Activated naive CD8-positive, alpha-beta T cell (primary cell): Measurements from ENCODE around the gene RFTN2.
A peak's percentile ranks its signal among the peaks of the same experiment; 100 is the strongest.
"Not testable (repeated sequence)": the region's sequence is repeated elsewhere in the genome, so short reads cannot be mapped to it uniquely, and the experiment has no call there.

Source experiments
- H3K27ac Mint-ChIP-seq: one replicate; pipeline ENCODE4 v1.8.0; 2021; ENCODE audit warnings: mixed read lengths
- H3K27me3 Mint-ChIP-seq: one replicate; pipeline ENCODE4 v1.8.0; 2021; ENCODE audit warnings: mixed read lengths
- H3K36me3 Mint-ChIP-seq: one replicate; pipeline ENCODE4 v1.8.0; 2021; ENCODE audit warnings: mixed read lengths
- H3K4me1 Mint-ChIP-seq: one replicate; pipeline ENCODE4 v1.8.0; 2021; ENCODE audit warnings: low read depth, mixed read lengths
- H3K4me3 Mint-ChIP-seq: one replicate; pipeline ENCODE4 v1.8.0; 2021; ENCODE audit warnings: mild to moderate bottlenecking, mixed read lengths
- H3K9me3 Mint-ChIP-seq: one replicate; pipeline ENCODE4 v1.8.0; 2021; ENCODE audit warnings: low read depth, mixed read lengths

Gene RFTN2

DNA sequence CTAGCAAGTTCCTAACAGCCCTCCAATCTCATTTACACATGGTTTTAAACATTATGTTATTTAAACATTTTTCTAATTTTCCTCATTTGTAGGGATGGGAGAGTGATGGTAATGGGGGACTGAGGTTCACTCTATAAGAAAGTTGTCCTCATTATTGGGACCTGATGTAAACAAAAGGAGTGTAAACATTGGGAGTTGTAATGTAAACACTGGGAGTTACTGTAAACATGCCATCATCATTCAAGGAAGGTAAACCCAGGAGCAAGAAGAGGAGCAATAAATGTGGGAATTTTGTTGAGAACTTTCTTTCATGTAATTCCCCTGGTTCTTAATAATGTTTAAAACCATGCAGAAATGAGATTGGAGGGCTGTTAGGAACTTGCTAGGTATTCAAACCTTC lies 17.8 kb downstream of the RFTN2 start:
- no peak overlapping the region for H3K4me3 Mint-ChIP-seq
- H3K27ac Mint-ChIP-seq, result no peak overlapping the region
- H3K27me3 Mint-ChIP-seq, result no peaks in the 10 kb centered on the region
- no peaks in the 10 kb centered on the region for H3K4me1 Mint-ChIP-seq
- no peaks in the 10 kb centered on the region for H3K9me3 Mint-ChIP-seq
- H3K36me3 Mint-ChIP-seq, result no peaks in the 10 kb centered on the region

DNA sequence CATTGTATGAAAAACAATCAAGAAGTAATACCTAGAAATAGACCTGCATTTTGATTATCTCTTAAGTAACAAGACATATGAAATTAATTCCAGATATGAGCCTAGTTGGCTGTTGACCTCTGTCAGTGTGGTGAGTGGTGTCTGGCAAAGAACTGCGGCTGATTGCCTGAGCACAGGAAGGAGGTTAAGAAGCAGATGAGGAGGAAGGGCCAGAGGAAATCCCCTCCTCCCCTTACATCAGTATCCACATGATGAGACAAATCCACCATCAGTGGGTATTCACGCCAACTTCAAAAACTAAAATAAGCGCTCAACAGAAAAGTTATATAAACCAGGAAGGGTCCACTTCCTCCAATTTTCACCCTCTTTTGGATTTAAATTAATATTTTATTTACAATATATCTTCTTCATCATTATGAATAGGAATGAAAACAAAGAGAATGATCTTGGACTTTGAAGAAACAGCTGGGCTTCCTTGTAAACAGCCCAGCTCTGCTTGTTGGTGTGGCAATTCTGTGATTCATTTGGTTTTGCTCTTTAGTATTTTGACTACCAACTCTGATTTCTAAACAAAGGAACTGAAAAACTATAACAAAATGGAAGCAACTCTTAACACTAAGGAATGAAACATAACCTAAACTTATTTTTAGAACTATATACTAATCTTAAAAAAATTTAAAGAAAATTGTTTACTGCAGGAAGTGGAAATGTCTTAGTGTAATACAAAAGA lies 27.3 kb downstream of the RFTN2 start:
- Mint-ChIP-seq H3K4me3 (no peak overlapping the region), H3K27me3 (peaks cover 4% of the 10 kb centered on the region), H3K4me1 (no peaks in the 10 kb centered on the region), H3K27ac (no peak overlapping the region), H3K36me3 (no peaks in the 10 kb centered on the region), H3K9me3 (no peaks in the 10 kb centered on the region)

DNA sequence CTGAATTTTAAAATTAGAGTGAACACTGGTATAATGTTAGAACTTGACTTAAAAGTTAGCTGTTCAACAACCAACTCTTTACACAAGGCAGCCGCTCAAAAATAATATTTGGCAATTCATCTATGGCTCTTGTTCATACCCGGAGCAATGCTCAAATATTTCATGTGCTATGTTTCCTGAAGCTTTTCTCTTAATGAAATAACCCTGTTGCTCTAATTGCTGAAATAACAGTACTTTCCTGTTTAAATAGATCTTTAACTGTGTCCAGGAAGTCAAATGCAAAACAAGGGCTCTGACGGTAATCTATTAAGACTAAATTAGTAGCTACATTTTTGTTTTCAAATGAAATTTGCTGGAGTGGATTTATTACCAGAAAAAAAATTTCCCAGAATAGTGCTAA lies 33.7 kb downstream of the RFTN2 start:
- Mint-ChIP-seq H3K27me3 (peaks cover 7% of the 10 kb centered on the region), H3K27ac (no peak overlapping the region), H3K4me3 (no peak overlapping the region), H3K9me3 (no peaks in the 10 kb centered on the region), H3K36me3 (peaks cover 4% of the 10 kb centered on the region), H3K4me1 (peaks cover 3% of the 10 kb centered on the region)

DNA sequence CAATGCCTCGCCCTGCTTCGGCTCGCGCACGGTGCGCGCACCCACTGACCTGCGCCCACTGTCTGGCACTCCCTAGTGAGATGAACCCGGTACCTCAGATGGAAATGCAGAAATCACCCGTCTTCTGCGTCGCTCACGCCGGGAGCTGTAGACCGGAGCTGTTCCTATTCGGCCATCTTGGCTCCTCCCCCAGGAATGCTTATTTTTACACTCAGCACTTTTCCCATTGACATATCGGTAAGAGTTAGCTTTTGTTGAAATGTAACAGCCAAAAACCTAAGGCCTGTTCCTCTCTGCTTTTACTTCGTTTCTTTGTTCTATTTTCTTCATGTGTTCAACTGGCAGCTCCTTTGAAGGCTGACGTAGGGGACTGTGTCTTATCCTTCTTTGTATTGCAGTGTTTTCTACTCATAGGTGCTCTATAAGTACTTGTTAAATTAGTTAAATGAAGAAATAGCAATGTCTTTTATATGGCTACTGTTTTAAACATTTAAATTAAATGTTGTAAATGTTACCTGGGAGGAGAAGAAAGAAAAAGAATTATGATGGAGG lies 34.7 kb downstream of the RFTN2 start:
- H3K36me3 Mint-ChIP-seq, H3K27me3 Mint-ChIP-seq, H3K9me3 Mint-ChIP-seq: not testable (repeated sequence)

DNA sequence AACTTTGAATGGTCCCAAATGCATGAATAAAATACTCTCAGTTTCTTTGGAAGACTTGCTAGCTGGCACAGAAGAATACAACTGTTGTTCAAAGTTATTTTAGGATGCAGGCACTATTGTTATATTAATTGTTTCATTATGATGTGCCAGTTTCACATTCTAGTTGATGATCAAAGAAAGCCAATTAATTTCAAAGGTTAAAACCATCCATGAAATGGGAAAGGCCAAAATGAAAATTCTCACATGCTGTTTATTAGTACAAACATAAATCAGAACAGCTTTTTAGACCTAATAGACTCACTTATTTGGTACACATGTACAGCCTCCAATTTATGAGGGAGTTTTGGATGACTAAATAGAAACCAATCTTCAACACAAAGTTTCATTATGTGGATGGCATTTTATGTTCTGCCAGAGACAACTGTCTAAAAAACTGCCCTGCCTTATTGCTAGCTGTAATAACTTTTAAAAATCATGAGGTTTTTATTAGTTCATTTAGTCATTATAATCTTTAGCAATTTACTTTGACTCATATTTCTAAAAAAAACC lies 42.2 kb downstream of the RFTN2 start:
- Mint-ChIP-seq H3K4me1 (no peaks in the 10 kb centered on the region), H3K27ac (no peak overlapping the region), H3K9me3 (peaks cover 17% of the 10 kb centered on the region), H3K36me3 (peaks cover 11% of the 10 kb centered on the region), H3K4me3 (no peak overlapping the region), H3K27me3 (no peaks in the 10 kb centered on the region)

More for the DNA sequence above, 34.7 kb downstream of the RFTN2 start:
- not testable (repeated sequence) for H3K4me1 Mint-ChIP-seq
- Mint-ChIP-seq H3K4me3 (peak overlapping the region; percentile 86), H3K27ac (peak overlapping the region; percentile 70)

DNA sequence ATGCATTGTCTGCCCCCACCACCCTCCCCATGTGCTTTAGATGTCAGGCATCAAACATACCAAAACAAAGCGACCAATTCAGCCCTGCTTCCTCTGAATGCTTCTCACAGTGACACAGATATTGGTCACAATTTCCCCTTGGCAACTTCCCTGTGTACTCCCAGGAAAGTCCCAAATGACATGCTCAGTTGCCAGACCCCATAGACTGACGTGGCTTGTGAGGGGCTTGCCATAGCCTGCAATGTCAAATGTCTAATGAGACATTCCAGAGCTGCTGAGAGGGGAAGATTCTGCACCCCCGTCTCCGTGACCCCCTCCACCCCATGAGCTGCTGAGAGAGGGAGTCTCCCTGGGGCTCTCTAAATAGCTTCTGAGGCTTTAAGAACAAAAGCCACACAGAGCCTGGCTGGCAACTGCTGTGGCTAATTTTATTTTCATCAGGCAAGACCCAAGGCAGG lies 47.3 kb downstream of the RFTN2 start:
- Mint-ChIP-seq H3K9me3 (peaks cover 11% of the 10 kb centered on the region), H3K36me3 (peaks cover 6% of the 10 kb centered on the region), H3K27me3 (no peaks in the 10 kb centered on the region), H3K27ac (no peak overlapping the region), H3K4me1 (no peaks in the 10 kb centered on the region), H3K4me3 (no peak overlapping the region)

DNA sequence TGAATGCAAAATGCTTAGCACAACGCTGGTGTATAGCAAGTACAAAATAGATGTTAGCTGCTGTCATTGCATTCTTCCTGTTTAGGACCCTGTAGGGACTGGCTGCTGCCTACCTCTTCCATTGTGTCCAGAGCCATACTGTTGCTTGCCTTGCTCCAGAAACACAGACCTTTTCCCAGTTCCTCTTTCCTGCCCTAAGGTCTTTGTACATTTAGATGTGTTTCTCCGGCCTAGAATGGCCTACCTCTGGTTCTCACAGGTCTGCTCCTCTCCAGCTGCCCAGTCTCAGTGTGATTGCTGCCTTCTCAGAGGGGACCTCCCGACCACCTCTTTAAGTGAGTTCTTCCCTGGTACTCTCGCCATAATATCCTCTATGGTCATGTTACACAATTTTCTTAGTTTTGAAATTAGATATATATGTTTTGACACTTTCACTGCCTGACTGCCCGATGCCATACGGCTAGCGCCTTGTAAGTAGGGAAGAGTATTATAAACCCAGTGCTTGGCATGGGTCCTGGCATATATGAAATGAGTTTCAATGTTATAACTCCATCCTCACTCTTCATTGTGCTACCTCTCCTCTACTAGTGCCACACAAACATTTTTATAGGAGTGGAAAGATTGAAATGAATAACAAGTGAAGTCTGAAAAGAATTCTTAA lies 48.3 kb downstream of the RFTN2 start:
- peaks cover 2% of the 10 kb centered on the region for H3K36me3 Mint-ChIP-seq
- peaks cover 3% of the 10 kb centered on the region for H3K9me3 Mint-ChIP-seq
- no peaks in the 10 kb centered on the region for H3K27me3 Mint-ChIP-seq
- no peak overlapping the region for H3K27ac Mint-ChIP-seq
- H3K4me1 Mint-ChIP-seq, result no peaks in the 10 kb centered on the region
- H3K4me3 Mint-ChIP-seq, result no peak overlapping the region

DNA sequence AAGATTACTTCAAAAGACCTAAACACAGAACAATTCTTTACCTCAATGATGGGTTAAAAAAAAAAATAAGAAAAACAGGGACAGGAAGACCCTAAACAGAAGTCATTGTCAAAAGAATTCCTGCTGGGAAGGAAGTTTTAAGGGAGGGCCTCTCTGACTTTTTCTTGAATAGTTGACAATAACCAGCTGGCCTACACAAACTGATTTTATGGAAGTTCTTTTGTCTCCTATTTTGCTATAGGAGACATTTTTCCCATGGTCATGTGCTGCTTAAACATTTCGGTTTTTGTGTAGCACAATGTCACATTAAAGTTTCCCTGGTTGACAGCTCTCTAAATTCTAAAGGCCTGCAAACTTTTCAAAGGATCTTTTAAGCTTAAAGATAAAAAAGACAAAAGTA lies 55.3 kb downstream of the RFTN2 start:
- H3K4me1 Mint-ChIP-seq, result peaks cover 1% of the 10 kb centered on the region
- H3K9me3 Mint-ChIP-seq, result no peaks in the 10 kb centered on the region
- no peaks in the 10 kb centered on the region for H3K27me3 Mint-ChIP-seq
- H3K27ac Mint-ChIP-seq, result no peak overlapping the region
- H3K4me3 Mint-ChIP-seq, result no peak overlapping the region
- no peaks in the 10 kb centered on the region for H3K36me3 Mint-ChIP-seq

DNA sequence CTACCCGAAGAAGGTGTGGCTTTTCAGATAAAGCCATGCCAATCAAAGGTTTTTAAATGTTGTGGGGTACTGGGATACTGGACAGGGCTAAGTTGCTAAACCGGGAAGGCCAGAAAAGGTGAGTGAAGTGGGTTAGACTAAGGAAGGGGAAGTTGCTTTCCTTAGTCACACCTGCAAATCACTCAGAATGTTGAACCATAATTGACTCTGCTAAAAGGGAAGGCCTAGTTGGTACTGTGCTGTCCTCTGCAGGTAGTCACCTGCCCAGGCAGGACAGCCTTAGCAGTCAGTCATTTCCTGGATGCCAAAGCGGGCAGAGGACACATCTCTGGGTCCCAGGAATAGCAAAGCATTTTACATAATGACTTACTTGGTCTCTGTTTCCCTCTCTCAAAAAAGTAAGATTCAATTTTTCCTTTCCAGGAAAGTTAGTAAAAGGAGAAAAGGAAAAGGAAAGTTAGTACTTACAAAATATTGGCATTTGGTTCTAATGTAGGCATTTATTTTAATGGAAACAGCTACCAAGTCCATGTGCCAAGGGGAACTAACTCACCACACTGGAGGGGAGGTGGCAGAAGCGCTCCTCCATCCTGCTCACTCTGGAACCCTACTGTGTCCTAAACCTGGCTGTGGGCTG lies 60.3 kb downstream of the RFTN2 start:
- no peaks in the 10 kb centered on the region for H3K36me3 Mint-ChIP-seq
- H3K4me3 Mint-ChIP-seq, result no peak overlapping the region
- H3K9me3 Mint-ChIP-seq, result no peaks in the 10 kb centered on the region
- no peaks in the 10 kb centered on the region for H3K27me3 Mint-ChIP-seq
- peaks cover 13% of the 10 kb centered on the region for H3K4me1 Mint-ChIP-seq
- no peak overlapping the region for H3K27ac Mint-ChIP-seq

DNA sequence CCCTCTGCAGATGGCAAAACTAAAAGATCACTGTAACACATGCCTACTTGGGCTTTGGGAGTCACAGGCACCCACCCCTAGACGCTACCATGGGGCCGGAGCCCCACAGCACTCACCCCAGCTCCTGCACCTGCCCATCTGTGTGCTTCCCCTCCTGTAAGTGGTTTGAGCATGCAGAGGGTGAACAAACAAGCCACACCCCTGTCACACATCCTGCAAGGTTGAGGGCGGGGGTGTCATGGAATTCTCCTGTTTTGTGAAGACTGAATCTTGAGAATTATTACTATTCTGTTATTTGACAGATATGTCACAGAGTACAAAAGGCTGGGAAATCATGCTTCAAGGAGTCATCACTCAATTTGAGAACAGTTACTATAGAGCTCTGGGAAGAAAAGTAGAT lies 60.9 kb downstream of the RFTN2 start:
- Mint-ChIP-seq H3K9me3 (no peaks in the 10 kb centered on the region), H3K27ac (no peak overlapping the region), H3K27me3 (no peaks in the 10 kb centered on the region), H3K4me1 (peaks cover 13% of the 10 kb centered on the region), H3K4me3 (no peak overlapping the region), H3K36me3 (no peaks in the 10 kb centered on the region)

DNA sequence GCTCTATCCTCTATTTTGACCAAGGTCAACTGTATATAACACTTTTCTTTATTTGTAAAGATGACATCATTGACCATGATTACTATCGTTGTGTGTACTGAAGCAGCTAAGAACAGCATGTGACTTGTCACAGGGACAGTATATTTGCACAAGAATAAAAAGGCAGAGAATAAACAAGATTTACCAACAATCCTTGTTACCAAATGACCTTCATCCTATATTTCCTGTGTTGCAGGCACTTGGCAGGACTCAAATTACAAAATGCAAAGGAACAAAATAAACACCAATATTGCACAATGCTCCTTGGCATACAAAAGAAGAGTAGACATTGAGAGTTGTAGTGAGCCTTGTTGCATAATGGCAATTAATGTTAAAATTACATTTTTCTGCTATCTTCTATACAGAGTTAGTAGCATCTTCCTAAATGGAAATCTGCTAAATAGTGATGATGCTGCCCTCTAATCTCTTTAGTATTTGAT lies 61.8 kb downstream of the RFTN2 start:
- Mint-ChIP-seq H3K4me1 (peaks cover 13% of the 10 kb centered on the region), H3K27me3 (no peaks in the 10 kb centered on the region), H3K36me3 (no peaks in the 10 kb centered on the region), H3K4me3 (no peak overlapping the region), H3K9me3 (no peaks in the 10 kb centered on the region), H3K27ac (no peak overlapping the region)

DNA sequence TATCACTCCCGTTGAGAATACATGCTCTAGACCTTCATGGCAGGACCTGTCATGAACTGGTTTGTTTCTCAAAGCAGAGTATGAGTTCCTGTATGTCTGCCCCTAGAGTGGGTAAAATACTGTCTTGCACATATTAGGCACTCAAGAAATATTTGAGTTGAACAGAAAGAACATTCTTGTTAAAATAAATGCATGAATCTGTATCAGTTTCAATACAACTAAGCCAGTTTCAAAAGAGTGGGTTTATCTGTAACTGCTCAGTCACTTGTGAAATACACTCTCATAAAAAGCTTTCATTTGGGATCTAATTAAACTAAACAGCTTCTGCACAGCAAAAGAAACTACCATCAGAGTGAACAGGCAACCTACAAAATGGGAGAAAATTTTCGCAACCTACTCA lies 69.2 kb downstream of the RFTN2 start:
- Mint-ChIP-seq H3K27me3 (no peaks in the 10 kb centered on the region), H3K4me3 (no peak overlapping the region), H3K9me3 (no peaks in the 10 kb centered on the region), H3K4me1 (peaks cover 5% of the 10 kb centered on the region), H3K36me3 (no peaks in the 10 kb centered on the region), H3K27ac (no peak overlapping the region)

DNA sequence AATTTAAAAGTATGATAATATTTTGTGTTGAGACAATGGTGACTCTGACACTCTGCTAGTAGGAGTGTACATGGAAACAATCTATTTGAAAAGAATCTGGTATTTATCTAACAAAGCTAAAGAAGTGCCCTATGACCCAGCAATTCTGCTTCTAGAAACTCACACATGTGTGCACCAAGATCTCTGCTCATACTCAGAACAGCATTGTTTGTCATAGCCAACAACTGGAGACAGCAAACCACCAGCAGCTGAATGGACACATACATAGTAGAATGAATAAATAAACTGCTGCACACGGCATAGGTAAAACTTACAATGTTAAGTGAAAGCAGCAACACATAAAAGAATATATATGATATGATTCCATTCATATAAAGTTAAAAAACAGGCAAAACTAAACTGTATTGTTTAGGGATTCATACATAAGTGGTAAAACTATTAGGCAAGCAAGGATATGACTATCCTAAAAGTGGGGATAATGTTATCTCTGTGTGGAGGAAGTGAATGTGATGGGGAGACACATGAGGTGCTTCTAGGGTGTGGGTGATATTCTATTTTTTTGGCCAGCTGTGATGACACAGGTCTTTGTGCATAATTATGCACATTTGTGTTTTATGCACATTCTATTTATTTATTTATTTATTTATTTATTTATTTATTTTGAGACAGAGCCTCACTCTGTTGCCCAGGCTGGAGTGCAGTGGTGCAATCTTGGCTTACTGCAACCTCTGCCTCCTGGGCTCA lies 71.1 kb downstream of the RFTN2 start:
- no peak overlapping the region for H3K27ac Mint-ChIP-seq
- no peaks in the 10 kb centered on the region for H3K9me3 Mint-ChIP-seq
- H3K36me3 Mint-ChIP-seq, result no peaks in the 10 kb centered on the region
- no peak overlapping the region for H3K4me3 Mint-ChIP-seq
- H3K4me1 Mint-ChIP-seq, result peaks cover 10% of the 10 kb centered on the region
- H3K27me3 Mint-ChIP-seq, result peaks cover 2% of the 10 kb centered on the region

DNA sequence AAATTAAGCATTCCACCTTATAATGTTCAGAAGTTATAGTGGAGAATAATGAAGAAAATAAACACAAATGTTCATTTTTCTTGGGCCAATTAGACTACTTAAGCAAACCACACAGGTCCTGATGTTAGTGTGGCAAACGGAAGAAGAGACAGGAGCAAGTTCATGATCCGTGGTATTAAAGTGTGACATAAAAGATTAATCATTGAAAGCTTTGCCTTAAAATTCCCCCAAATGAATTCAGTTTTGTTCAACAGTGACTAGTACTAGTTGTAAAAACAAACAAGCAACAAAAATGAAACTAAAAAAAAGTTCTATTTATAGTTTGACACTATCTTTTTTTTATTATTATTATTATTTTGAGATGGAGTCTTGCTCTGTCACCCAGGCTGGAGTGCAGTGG lies 73.7 kb downstream of the RFTN2 start:
- Mint-ChIP-seq H3K27me3 (peaks cover 7% of the 10 kb centered on the region), H3K4me3 (no peak overlapping the region), H3K27ac (no peak overlapping the region), H3K4me1 (peaks cover 12% of the 10 kb centered on the region), H3K9me3 (no peaks in the 10 kb centered on the region), H3K36me3 (no peaks in the 10 kb centered on the region)
